Parathyroid adenoma (tissue), 2 donors: Measurements from ENCODE around the gene PGA4.
"Not testable (repeated sequence)": the region's sequence is repeated elsewhere in the genome, so short reads cannot be mapped to it uniquely, and the experiment has no call there.

Source experiments
- H2AFZ ChIP-seq: fragments of 300-600 bp; sonication (generic); one replicate; pipeline ENCODE4 v1.7.0; 2017; ENCODE audit warnings: antibody characterized with exemption, mild to moderate bottlenecking
- H3K27ac ChIP-seq: fragments of 300-600 bp; sonication (generic); one replicate; pipeline ENCODE4 v1.7.0; 2017
- H3K27me3 ChIP-seq: fragments of 300-600 bp; sonication (generic); one replicate; pipeline ENCODE4 v1.7.0; 2017; ENCODE audit warnings: low read length; ENCODE audit not compliant: control insufficient read depth, insufficient read depth
- H3K36me3 ChIP-seq: fragments of 300-600 bp; sonication (generic); one replicate; pipeline ENCODE4 v1.7.0; 2017; ENCODE audit warnings: low read length; ENCODE audit not compliant: control insufficient read depth, insufficient read depth
- H3K4me1 ChIP-seq: fragments of 300-600 bp; sonication (generic); one replicate; pipeline ENCODE4 v1.7.0; 2017; ENCODE audit warnings: control low read depth
- H3K4me2 ChIP-seq: fragments of 300-600 bp; sonication (generic); one replicate; pipeline ENCODE4 v1.7.0; 2017; ENCODE audit warnings: low read length
- H3K4me3 ChIP-seq: fragments of 300-600 bp; sonication (generic); one replicate; pipeline ENCODE4 v1.7.0; 2017; ENCODE audit warnings: low read depth, low read length
- H3K79me2 ChIP-seq: fragments of 300-600 bp; sonication (generic); one replicate; pipeline ENCODE4 v1.7.0; 2017; ENCODE audit warnings: control low read depth
- H3K9ac ChIP-seq: fragments of 300-600 bp; sonication (generic); one replicate; pipeline ENCODE4 v1.7.0; 2017; ENCODE audit warnings: mild to moderate bottlenecking
- H3K9me3 ChIP-seq: fragments of 300-600 bp; sonication (generic); one replicate; pipeline ENCODE4 v1.7.0; 2017; ENCODE audit warnings: low read length; ENCODE audit not compliant: control insufficient read depth
- CTCF ChIP-seq: fragments of 300-600 bp; sonication (generic); IDR thresholded peaks from one replicate; pipeline ENCODE4 v1.7.0; 2017; ENCODE audit warnings: antibody characterized with exemption, mild to moderate bottlenecking
- donor health status: primary hyperparathyroidism.

The PGA4 gene

GRCh38 chr11:61249201-61249600 lies 27.1 kb downstream of the PGA4 start:
- H3K27ac ChIP-seq, H3K9ac ChIP-seq, H3K79me2 ChIP-seq: not testable (repeated sequence)

GRCh38 chr11:61250796-61251765 lies 28.9 kb downstream of the PGA4 start:
- H3K9me3 ChIP-seq, H3K27ac ChIP-seq, H3K4me1 ChIP-seq, H3K36me3 ChIP-seq, H3K4me2 ChIP-seq, H2AFZ ChIP-seq, H3K79me2 ChIP-seq, H3K4me3 ChIP-seq, H3K9ac ChIP-seq, H3K27me3 ChIP-seq: not testable (repeated sequence)

More at GRCh38 chr11:61249201-61249600, 27.1 kb downstream of the PGA4 start:
- not testable (repeated sequence) for H3K36me3 ChIP-seq, H3K4me3 ChIP-seq, H3K4me1 ChIP-seq, H3K27me3 ChIP-seq, H3K4me2 ChIP-seq, H2AFZ ChIP-seq, H3K9me3 ChIP-seq

- not testable (repeated sequence) for H3K4me2 ChIP-seq, H3K27ac ChIP-seq, H3K9ac ChIP-seq
These were observed 30.2 kb downstream of the PGA4 start for GRCh38 chr11:61252332-61252731.

GRCh38 chr11:61254403-61255025 lies 32.4 kb downstream of the PGA4 start:
- no peak overlapping the region for H3K9ac ChIP-seq
- H3K4me2 ChIP-seq: no peak overlapping the region
- H3K79me2 ChIP-seq: no peaks in the 10 kb centered on the region
- no peaks in the 10 kb centered on the region for H3K4me1 ChIP-seq
- no peaks in the 10 kb centered on the region for H3K27me3 ChIP-seq
- H3K36me3 ChIP-seq: no peaks in the 10 kb centered on the region
- no peaks in the 10 kb centered on the region for H3K9me3 ChIP-seq
- H2AFZ ChIP-seq: peak overlapping the region; percentile 17
- TF ChIP-seq CTCF: peak; percentile 62
- H3K27ac ChIP-seq: no peak overlapping the region
- H3K4me3 ChIP-seq: no peak overlapping the region

More at GRCh38 chr11:61252332-61252731, 30.2 kb downstream of the PGA4 start:
- not testable (repeated sequence) for H3K36me3 ChIP-seq, H3K4me3 ChIP-seq, H3K4me1 ChIP-seq, H3K27me3 ChIP-seq, H3K79me2 ChIP-seq, H2AFZ ChIP-seq, H3K9me3 ChIP-seq

- no peak for TF ChIP-seq CTCF
- H3K4me2 ChIP-seq: no peak overlapping the region
- H3K4me1 ChIP-seq: no peaks in the 10 kb centered on the region
- H3K79me2 ChIP-seq: no peaks in the 10 kb centered on the region
- H3K27me3 ChIP-seq: no peaks in the 10 kb centered on the region
- H3K9me3 ChIP-seq: no peaks in the 10 kb centered on the region
- H3K9ac ChIP-seq: no peak overlapping the region
- H3K27ac ChIP-seq: no peak overlapping the region
- no peak overlapping the region for H3K4me3 ChIP-seq
- no peaks in the 10 kb centered on the region for H3K36me3 ChIP-seq
- H2AFZ ChIP-seq: no peak overlapping the region
These were observed 34.7 kb downstream of the PGA4 start for GRCh38 chr11:61256710-61257482.

GRCh38 chr11:61258546-61258945 lies 36.4 kb downstream of the PGA4 start:
- Histone ChIP-seq H3K79me2 (no peaks in the 10 kb centered on the region), H3K4me2 (no peak overlapping the region), H3K9me3 (no peaks in the 10 kb centered on the region), H3K36me3 (no peaks in the 10 kb centered on the region), H3K4me1 (no peaks in the 10 kb centered on the region), H3K4me3 (no peak overlapping the region), H3K27ac (no peak overlapping the region), H3K9ac (no peak overlapping the region), H2AFZ (no peak overlapping the region), H3K27me3 (no peaks in the 10 kb centered on the region)
- no peak for TF ChIP-seq CTCF
